Keratinocyte (primary cell): ENCODE measurements around the gene USE1.

Experiments
- EZH2 ChIP-seq: IDR thresholded peaks from one replicate; pipeline ENCODE4 v1.6.1; 2012; ENCODE audit warnings: inconsistent platforms, mild to moderate bottlenecking, low read length, moderate library complexity
- TF ChIP-seq, protein P1 (sequence below), 3 experiments: IDR thresholded peaks in 1 of 3; conservative IDR thresholded peaks in 1 of 3; optimal IDR thresholded peaks in 1 of 3; 2 replicates in 2 of 3; 3 replicates in 1 of 3; pipeline versions ENCODE3 to v1.5.1; 2011; ENCODE audit warnings: low read length in 3 of 3, mild to moderate bottlenecking in 3 of 3, moderate library complexity in 2 of 3, control low read depth in 1 of 3, inconsistent platforms in 1 of 3; ENCODE audit not compliant: insufficient read depth in 2 of 3; ENCODE audit errors: extremely low read depth in 1 of 3

DNA sequence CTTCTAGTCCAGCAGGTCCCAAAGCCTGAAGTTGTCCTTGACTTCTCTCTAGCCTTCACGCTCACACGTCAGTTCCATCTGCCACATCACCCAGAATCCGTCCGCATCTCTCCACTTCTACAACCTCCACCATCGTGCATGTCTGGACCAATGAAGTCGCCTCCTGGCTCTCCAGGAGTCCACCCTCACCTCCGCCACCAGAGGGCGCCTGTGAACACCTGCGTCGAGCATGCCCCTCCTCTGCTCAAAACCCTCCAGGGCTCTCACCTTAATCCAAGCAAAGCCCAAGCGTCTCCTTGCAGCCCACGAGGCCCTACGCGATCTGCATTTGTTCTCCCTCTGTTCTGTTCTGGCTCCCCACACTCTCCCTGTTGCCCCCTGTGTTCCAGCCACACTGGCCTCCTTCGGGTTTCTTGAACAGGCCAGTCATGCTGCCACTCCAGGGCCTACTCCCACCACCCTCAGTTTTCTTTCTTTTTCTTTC lies 45.7 kb downstream of the USE1 start:
- TF ChIP-seq, protein P1, sequence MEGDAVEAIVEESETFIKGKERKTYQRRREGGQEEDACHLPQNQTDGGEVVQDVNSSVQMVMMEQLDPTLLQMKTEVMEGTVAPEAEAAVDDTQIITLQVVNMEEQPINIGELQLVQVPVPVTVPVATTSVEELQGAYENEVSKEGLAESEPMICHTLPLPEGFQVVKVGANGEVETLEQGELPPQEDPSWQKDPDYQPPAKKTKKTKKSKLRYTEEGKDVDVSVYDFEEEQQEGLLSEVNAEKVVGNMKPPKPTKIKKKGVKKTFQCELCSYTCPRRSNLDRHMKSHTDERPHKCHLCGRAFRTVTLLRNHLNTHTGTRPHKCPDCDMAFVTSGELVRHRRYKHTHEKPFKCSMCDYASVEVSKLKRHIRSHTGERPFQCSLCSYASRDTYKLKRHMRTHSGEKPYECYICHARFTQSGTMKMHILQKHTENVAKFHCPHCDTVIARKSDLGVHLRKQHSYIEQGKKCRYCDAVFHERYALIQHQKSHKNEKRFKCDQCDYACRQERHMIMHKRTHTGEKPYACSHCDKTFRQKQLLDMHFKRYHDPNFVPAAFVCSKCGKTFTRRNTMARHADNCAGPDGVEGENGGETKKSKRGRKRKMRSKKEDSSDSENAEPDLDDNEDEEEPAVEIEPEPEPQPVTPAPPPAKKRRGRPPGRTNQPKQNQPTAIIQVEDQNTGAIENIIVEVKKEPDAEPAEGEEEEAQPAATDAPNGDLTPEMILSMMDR (optimal IDR thresholded peaks at IDR 0.05 in 1 of 3, IDR thresholded peaks at IDR 0.05 in 1 of 3, conservative IDR thresholded peaks at IDR 0.05 in 1 of 3; ENCODE audit: extremely low read depth in 1 of 3, insufficient read depth in 2 of 3, low read length in 3 of 3), result peak; percentile 95 to 98 (median 98)
- TF ChIP-seq EZH2, result no peak
